Measurements from ENCODE around the gene ELP2. TPM values are rescaled to one million over a fixed set of nuclear protein-coding genes. Genes with fewer than 3 reads are reported as not detected.
A peak's percentile ranks its signal among the peaks of the same experiment; 100 is the strongest.
"Not testable (repeated sequence)": the region's sequence is repeated elsewhere in the genome, so short reads cannot be mapped to it uniquely, and the experiment has no call there.

Gene ELP2, protein sequence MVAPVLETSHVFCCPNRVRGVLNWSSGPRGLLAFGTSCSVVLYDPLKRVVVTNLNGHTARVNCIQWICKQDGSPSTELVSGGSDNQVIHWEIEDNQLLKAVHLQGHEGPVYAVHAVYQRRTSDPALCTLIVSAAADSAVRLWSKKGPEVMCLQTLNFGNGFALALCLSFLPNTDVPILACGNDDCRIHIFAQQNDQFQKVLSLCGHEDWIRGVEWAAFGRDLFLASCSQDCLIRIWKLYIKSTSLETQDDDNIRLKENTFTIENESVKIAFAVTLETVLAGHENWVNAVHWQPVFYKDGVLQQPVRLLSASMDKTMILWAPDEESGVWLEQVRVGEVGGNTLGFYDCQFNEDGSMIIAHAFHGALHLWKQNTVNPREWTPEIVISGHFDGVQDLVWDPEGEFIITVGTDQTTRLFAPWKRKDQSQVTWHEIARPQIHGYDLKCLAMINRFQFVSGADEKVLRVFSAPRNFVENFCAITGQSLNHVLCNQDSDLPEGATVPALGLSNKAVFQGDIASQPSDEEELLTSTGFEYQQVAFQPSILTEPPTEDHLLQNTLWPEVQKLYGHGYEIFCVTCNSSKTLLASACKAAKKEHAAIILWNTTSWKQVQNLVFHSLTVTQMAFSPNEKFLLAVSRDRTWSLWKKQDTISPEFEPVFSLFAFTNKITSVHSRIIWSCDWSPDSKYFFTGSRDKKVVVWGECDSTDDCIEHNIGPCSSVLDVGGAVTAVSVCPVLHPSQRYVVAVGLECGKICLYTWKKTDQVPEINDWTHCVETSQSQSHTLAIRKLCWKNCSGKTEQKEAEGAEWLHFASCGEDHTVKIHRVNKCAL
- polyA plus RNA-seq (2013, experiment 1 of 2): 69.9 TPM
- polyA plus RNA-seq (2013, experiment 2 of 2): 67.5 TPM

- peaks cover 17% of the 10 kb centered on the region for H3K4me1 ChIP-seq (ENCODE audit: control insufficient read depth, insufficient read depth, low read depth, low read length)
- peaks cover 12% of the 10 kb centered on the region for H3K79me1 ChIP-seq (replicated peaks; ENCODE audit: low read length, poor library complexity, severe bottlenecking)
- peak within 1 kb of the TSS; percentile 75 for H2BK120ac ChIP-seq (ENCODE audit: low read depth, low read length)
- H2BK15ac ChIP-seq (ENCODE audit: low read depth, poor library complexity, severe bottlenecking): peak within 1 kb of the TSS; percentile 60
- H3K18ac ChIP-seq (ENCODE audit: low read depth in 1 of 2, low read length in 2 of 2): peak within 1 kb of the TSS; percentile 78 to 98
- peak within 1 kb of the TSS; percentile 73 for H2AFZ ChIP-seq (ENCODE audit: low read depth, low read length)
- peak within 1 kb of the TSS; percentile 97 for H3K9ac ChIP-seq (ENCODE audit: low read length)
- peak within 1 kb of the TSS in 1 of 2 experiments; percentile 46 for H3K23ac ChIP-seq (ENCODE audit: low read length in 2 of 2)
- H3K4ac ChIP-seq (ENCODE audit: low read depth in 1 of 2, low read length in 2 of 2): peak within 1 kb of the TSS; percentile 76 to 86
- peak within 1 kb of the TSS in 1 of 2 experiments; percentile 78 for H3K14ac ChIP-seq (ENCODE audit: low read length in 2 of 2)
- peak within 1 kb of the TSS; percentile 83 for H3K4me2 ChIP-seq (ENCODE audit: low read length, poor library complexity, severe bottlenecking)
- H2BK5ac ChIP-seq (ENCODE audit: low read depth, low read length, poor library complexity, severe bottlenecking): peak within 1 kb of the TSS; percentile 93
- no peaks in the 10 kb centered on the region for H3K27me3 ChIP-seq (ENCODE audit: control insufficient read depth in 1 of 2, insufficient read depth in 1 of 2, low read length in 2 of 2)
- H2BK12ac ChIP-seq (ENCODE audit: low read length in 2 of 2): peak within 1 kb of the TSS; percentile 14 to 66
- H4K91ac ChIP-seq (ENCODE audit: low read length): peak within 1 kb of the TSS; percentile 96
- DNase-seq: peak; percentile 97
- H4K8ac ChIP-seq (ENCODE audit: low read length): peak within 1 kb of the TSS; percentile 90
- H2AK5ac ChIP-seq (ENCODE audit: low read length, severe bottlenecking): no peak within 1 kb of the TSS
- H3K27ac ChIP-seq (ENCODE audit: low read length, poor library complexity, severe bottlenecking): peak within 1 kb of the TSS; percentile 92
- H3K9me3 ChIP-seq (ENCODE audit: control insufficient read depth, low read length): no peaks in the 10 kb centered on the region
- under 1% methylated on average over 69 of the region's 69 CpGs for WGBS
- peaks cover 5 to 28% of the 10 kb centered on the region in 2 experiments for H3K36me3 ChIP-seq (ENCODE audit: control insufficient read depth in 1 of 2, insufficient read depth in 2 of 2, low read depth in 1 of 2, low read length in 2 of 2)
- H3K4me3 ChIP-seq (ENCODE audit: insufficient read depth in 1 of 2, low read depth in 1 of 2, low read length in 2 of 2): peak within 1 kb of the TSS; percentile 74 to 100
These were observed at the start of gene ELP2, which contains the start of gene SLC39A6 for GRCh38 chr18:36129300-36130038. ELP2 (plus strand) TSS chr18:36129899; CDS start chr18:36129934, 35 bp downstream. SLC39A6 (minus strand) TSS chr18:36129340; CDS start chr18:36127007, 2,333 bp downstream.

GRCh38 chr18:36081118-36081517 is 48.6 kb upstream of the ELP2 start:
- not testable (repeated sequence) for H2BK120ac ChIP-seq (ENCODE audit: low read depth, low read length); H3K4me2 ChIP-seq (ENCODE audit: low read length, poor library complexity, severe bottlenecking); H3K27me3 ChIP-seq (ENCODE audit: control insufficient read depth in 1 of 2, insufficient read depth in 1 of 2, low read length in 2 of 2); H4K8ac ChIP-seq (ENCODE audit: low read length); H3K79me1 ChIP-seq (replicated peaks; ENCODE audit: low read length, poor library complexity, severe bottlenecking); H3K4me3 ChIP-seq (ENCODE audit: insufficient read depth in 1 of 2, low read depth in 1 of 2, low read length in 2 of 2); DNase-seq; H3K4me1 ChIP-seq (ENCODE audit: control insufficient read depth, insufficient read depth, low read depth, low read length); H2BK5ac ChIP-seq (ENCODE audit: low read depth, low read length, poor library complexity, severe bottlenecking); H3K9ac ChIP-seq (ENCODE audit: low read length); H2BK12ac ChIP-seq (ENCODE audit: low read length in 2 of 2); H3K27ac ChIP-seq (ENCODE audit: low read length, poor library complexity, severe bottlenecking); H3K23ac ChIP-seq (ENCODE audit: low read length in 2 of 2); H4K91ac ChIP-seq (ENCODE audit: low read length); H2AK5ac ChIP-seq (ENCODE audit: low read length, severe bottlenecking); H2BK15ac ChIP-seq (ENCODE audit: low read depth, poor library complexity, severe bottlenecking); H2AFZ ChIP-seq (ENCODE audit: low read depth, low read length); H3K4ac ChIP-seq (ENCODE audit: low read depth in 1 of 2, low read length in 2 of 2); H3K14ac ChIP-seq (ENCODE audit: low read length in 2 of 2); H3K18ac ChIP-seq (ENCODE audit: low read depth in 1 of 2, low read length in 2 of 2); H3K36me3 ChIP-seq (ENCODE audit: control insufficient read depth in 1 of 2, insufficient read depth in 2 of 2, low read depth in 1 of 2, low read length in 2 of 2)
- 100% methylated on average over 1 of the region's 2 CpGs for WGBS
- H3K9me3 ChIP-seq (ENCODE audit: control insufficient read depth, low read length): peaks cover 21% of the 10 kb centered on the region

- Histone ChIP-seq H3K4me2 (ENCODE audit: low read length, poor library complexity, severe bottlenecking) (no peak overlapping the region), H3K9ac (ENCODE audit: low read length) (no peak overlapping the region), H3K27me3 (ENCODE audit: control insufficient read depth in 1 of 2, insufficient read depth in 1 of 2, low read length in 2 of 2) (no peaks in the 10 kb centered on the region), H4K8ac (ENCODE audit: low read length) (no peak overlapping the region), H2AK5ac (ENCODE audit: low read length, severe bottlenecking) (no peak overlapping the region), H3K27ac (ENCODE audit: low read length, poor library complexity, severe bottlenecking) (no peak overlapping the region), H2BK120ac (ENCODE audit: low read depth, low read length) (no peak overlapping the region), H2BK15ac (ENCODE audit: low read depth, poor library complexity, severe bottlenecking) (no peak overlapping the region), H3K18ac (ENCODE audit: low read depth in 1 of 2, low read length in 2 of 2) (no peak overlapping the region), H3K4me1 (ENCODE audit: control insufficient read depth, insufficient read depth, low read depth, low read length) (peaks cover 7% of the 10 kb centered on the region), H3K4me3 (ENCODE audit: insufficient read depth in 1 of 2, low read depth in 1 of 2, low read length in 2 of 2) (no peak overlapping the region), H3K36me3 (ENCODE audit: control insufficient read depth in 1 of 2, insufficient read depth in 2 of 2, low read depth in 1 of 2, low read length in 2 of 2) (no peaks in the 10 kb centered on the region), H3K4ac (ENCODE audit: low read depth in 1 of 2, low read length in 2 of 2) (no peak overlapping the region), H2BK5ac (ENCODE audit: low read depth, low read length, poor library complexity, severe bottlenecking) (no peak overlapping the region), H3K9me3 (ENCODE audit: control insufficient read depth, low read length) (peaks cover 21% of the 10 kb centered on the region), H2BK12ac (ENCODE audit: low read length in 2 of 2) (no peak overlapping the region), H3K79me1 (replicated peaks; ENCODE audit: low read length, poor library complexity, severe bottlenecking) (no peaks in the 10 kb centered on the region), H3K14ac (ENCODE audit: low read length in 2 of 2) (no peak overlapping the region), H4K91ac (ENCODE audit: low read length) (no peak overlapping the region), H2AFZ (ENCODE audit: low read depth, low read length) (no peak overlapping the region), H3K23ac (ENCODE audit: low read length in 2 of 2) (no peak overlapping the region)
- 96% methylated on average over 1 of the region's 2 CpGs for WGBS
- DNase-seq: no peak
These were observed 46.0 kb upstream of the ELP2 start for GRCh38 chr18:36083729-36084128.
